GM19452 (cell line): ENCODE results near the gene FNDC3A.
"Not testable (repeated sequence)": the region's sequence is repeated elsewhere in the genome, so short reads cannot be mapped to it uniquely, and the experiment has no call there.

ENCODE experiments used
- ATAC-seq: cut with Tn5 transposase; IDR thresholded peaks from one replicate; pipeline ENCODE4 v1.9.1; 2021; ENCODE audit not compliant: unreplicated experiment

The FNDC3A gene

DNA sequence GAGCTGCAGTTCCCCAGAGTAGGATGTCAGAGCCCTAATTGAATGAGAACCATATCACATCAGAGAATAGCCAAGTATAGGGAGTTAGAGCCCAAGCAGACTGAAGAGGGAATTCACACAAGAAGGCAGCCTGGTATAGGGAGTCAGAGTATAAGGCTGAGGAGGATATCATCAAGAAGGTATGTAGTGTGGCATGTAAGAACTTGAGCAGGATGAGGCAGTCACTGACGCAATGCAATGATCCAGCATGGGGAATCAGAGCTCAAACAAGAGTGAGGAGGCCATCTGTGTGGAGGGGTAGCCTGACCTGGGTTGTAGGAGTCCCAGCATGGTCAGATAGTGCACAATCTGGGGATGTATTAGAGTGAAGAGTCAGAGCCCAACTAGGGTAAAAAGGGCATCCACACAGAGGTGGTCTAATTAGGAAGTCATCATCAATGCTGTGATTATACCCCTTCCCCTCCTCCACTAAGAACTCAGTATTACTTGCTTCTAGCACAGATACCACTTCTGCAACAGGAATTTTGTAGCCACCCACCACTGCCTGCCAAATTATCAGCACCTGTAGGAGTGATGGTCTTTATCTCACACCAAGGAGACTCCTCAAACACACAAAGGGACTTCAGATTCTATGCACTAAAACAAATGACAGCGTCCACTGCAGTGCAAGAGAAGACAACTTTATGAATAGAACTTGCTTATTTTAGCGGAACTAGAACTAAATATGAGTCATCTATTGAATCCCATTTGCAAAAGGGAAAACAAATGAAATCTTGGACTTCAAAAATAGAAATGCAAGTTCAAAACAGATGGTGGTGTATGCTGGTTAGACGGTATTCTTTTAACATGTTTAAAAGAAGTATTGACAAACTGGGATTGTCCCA, 107.2 kb downstream of the FNDC3A start:
- no peak for ATAC-seq

DNA sequence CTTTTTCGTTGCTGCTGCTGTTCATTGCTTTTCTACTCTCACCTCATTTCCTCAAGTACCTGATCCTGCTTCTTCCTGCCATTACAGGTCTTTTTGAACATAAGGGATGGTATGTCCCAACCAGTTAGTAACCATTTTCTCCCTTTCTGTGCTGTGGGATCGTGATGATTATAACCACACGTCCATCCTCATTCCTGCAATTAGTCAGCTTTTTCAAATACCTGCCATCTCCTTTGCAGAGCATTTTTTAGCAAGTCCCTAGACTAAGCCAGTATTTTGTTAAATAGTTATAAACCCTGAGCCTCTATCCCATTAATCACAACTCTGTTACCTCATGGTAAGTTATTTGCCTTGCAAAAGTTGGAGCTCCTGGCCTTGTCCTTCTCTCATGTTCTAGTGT, 109.2 kb downstream of the FNDC3A start:
- no peak for ATAC-seq

DNA sequence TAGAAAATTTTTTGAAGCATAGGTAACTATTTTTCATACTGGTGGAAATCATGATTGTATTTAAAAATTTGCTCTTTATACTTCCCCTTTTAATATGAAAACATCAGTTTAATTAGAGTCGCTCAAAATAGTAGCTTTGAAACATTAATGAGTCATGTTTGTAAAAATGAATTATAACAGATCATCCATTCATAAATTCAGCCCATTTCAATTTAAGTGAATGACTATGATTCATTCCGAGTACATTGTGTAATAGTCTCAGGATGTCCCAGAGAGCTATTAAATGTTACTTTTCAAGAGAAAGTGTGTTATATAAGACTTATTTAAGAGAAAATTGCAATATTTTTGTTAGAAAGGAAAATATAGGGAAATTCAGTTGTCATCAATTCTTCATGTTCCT, 111.0 kb downstream of the FNDC3A start:
- no peak for ATAC-seq

DNA sequence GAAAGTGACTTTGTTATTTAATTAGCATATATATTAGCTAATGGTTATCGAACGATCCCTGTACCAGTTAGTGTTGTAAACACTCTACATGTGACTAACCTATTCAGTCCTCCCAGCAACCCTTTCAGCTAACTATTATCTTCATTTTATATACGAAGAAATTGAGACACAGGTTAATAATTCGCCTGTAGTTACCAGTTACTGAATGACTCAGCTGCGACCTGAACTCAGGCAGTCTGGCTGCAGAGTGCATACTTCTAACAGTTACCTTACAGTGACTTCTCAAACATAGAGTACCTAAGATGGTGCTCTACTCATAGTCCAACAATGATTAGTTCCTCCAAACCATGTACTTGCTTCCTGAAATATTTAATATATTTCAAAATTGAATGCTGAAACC, 117.7 kb downstream of the FNDC3A start:
- ATAC-seq, result no peak

DNA sequence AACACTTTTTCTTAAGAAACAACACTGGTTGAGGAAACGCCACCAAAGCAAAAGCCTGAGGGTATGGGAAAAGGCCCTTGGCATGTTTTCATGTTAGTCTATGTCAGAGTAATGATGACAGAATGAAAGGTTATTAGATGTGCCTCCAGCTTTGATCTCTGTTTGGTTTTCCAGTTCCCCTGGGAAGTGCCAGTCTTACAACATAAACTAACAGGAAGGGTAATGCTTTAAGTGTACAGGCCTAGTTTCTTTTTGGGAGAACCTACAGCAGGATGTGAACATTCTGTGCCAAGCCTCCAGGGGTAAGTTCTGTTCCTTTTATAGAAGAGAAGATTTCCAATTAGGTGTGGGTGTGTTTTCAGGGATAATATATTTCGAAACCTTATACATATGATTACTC, 121.7 kb downstream of the FNDC3A start:
- ATAC-seq, result no peak

DNA sequence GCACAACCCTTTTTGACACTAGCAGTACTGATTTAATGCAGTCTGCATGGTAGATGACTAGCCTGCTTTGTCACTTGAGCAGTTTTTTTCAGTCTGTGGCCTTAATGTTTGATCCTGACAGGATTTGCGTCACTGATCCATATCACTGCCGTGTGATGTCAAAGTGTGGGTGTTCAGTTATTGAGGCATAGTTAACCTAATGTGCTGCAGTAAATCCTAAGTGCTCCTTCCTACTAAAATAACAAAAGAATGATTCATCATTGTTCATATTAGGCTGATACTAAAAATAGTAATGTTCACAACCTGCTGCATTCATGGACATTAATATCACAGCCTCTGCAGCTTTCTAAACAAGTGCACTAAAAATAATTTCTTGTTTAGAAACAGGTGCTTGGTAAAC, 122.5 kb downstream of the FNDC3A start:
- ATAC-seq, result no peak

DNA sequence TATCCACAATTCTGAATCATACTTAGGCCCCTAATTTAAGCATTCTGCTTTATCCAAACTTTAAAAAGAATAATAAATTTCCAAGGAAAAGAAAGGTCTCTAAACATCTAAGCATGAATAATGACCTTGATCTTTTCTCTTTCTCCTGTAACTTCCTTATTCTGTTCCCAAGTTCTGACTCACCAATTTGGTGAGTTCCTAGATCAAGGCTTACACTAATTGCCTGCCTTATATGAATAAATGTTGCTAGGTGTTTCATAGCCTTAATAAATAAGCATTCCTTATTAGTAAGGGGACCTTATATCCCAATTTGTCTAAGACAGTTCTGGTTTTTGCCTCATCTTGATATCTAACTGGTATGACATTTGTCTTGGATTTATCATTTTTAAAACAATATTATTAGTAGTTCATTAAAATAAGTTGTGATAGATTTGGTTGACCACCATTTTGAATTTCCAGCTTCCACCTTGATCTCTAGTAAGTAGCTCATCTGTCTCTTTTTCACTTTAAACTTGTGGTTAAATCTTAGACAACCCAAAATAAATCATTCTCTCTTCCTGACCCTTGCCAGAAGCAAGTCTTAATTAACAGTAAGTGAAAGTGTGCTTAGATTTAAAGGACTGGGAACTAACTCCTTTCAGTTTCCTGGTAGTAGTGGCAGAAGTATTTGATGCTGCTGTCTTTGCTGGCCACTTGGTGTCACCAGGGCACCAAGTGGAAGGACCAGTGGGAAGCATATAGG, 123.2 kb downstream of the FNDC3A start:
- no peak for ATAC-seq

DNA sequence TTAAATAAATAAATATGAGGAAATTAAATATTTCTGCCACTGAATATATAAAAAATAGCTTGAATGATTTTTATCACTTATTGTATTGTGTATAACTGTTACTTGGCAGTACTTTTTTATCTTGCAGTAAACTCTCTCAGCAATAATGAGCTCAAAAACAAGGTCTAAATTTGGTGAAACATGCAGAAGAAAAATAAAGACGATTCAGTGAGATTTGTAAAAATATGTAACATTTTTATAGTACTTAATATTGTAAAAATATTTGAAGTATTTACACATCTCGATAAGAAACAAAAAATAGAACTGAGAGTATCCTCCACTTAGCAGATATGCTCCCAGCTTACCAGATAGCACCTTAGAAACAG, 123.8 kb downstream of the FNDC3A start:
- ATAC-seq, result no peak

DNA sequence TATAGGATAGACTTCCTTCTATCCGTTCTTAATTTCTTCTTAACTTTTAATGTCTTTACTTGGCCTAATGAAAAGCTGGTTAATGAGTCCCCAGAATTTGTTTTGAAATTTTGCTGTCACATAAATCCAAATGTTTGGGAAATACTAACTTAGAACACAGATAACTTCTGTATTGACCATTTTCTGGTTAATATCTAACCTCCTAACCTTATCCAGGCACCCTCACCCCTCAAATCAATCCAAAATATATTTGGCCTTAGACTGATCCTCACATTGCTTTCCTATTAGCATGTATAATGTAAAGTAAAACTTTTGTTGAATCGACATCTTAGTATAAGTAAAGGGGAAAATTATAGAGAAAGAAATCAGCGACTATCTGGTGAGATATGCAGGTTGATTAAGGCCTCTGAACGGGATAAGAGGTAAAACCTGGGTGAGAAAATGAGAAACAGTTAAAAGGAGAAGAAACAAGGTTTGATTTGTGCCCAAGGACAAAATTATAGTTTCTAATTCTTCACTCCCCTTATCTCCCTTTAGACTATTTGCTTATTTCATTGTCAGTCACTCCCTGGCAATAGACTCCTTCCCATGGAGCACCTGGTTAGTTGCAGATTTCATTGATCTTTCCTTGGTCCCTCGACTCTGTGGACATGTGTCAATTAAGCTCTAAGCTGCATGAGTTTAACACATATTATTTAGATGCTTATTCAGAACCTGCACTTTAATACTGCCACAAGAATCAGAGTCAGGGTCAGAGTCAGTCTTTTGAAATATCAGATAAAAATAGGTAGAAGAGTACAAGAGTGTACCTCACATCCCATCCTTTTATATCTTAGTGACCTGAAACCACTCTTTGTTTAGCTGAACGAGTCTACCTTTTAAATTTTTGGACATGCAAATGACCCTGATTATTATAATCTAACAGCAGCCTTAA, 125.2 kb downstream of the FNDC3A start:
- no peak for ATAC-seq

DNA sequence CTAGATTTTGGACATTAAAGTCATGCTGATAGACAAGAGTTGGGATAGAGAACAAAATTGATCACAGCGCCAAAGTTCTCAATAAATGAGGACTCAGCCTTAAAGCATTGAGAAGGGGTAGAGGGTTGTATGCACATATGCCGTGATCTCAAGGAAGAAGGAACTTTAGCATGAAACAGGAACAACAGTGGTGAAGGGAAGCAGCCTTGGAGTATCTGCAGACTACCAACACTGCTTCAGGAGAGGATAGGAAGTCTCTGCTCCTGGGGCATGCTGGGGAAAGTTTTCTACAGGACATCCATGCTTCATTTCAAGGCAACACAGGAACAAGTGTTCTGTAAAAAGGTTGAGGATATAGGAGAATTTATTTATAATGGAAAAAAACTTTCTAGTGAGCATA, 132.5 kb downstream of the FNDC3A start:
- no peak for ATAC-seq

DNA sequence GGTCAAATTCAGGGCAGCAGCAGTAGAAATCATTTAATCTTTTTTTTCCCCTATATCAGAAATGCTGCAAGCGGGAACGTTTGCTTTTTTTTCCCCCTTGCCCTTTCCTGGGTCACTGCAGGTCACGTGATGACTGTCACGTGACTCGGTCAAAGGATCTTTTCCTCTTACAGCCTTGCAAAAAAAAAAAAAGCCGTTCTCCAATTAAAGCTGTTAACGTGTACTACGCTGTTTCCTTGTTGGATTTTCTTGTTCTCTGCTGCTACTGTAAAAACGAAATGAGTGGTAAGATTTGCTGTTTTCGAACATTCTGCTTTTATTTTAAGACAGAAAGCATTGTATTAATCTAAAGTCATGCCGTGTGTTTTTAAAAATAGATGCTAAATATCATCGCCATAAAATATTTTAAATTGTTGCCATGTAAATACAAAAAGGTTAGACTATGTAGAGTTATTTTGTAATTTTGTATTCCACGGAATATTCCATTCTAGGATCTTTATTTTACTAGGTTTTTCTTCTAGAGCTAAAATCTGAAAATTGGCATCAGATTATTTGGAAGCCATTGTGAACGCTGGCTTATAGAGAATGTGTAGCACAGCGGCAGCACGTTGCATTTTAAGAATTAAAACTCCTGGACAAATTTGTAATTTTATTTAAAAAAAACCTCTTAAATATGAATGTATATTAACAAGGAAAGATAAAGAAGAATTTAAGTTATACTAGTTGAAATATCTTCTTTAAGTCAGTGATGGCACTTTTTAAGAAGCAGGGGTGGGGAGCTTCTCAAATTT, 134.6 kb downstream of the FNDC3A start:
- no peak for ATAC-seq

DNA sequence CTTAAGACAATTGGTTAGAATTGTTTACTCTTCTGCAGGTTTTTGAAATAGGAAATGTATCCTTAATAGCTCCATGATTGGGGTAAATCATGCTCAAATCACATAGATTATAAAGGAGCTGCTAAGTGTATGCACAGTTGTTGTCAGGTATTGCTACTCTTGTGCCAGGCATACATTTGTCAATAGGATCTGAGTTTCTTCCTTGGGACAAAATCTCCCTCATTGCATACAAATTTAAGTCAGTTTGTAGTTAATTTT, 135.1 kb downstream of the FNDC3A start:
- no peak for ATAC-seq

DNA sequence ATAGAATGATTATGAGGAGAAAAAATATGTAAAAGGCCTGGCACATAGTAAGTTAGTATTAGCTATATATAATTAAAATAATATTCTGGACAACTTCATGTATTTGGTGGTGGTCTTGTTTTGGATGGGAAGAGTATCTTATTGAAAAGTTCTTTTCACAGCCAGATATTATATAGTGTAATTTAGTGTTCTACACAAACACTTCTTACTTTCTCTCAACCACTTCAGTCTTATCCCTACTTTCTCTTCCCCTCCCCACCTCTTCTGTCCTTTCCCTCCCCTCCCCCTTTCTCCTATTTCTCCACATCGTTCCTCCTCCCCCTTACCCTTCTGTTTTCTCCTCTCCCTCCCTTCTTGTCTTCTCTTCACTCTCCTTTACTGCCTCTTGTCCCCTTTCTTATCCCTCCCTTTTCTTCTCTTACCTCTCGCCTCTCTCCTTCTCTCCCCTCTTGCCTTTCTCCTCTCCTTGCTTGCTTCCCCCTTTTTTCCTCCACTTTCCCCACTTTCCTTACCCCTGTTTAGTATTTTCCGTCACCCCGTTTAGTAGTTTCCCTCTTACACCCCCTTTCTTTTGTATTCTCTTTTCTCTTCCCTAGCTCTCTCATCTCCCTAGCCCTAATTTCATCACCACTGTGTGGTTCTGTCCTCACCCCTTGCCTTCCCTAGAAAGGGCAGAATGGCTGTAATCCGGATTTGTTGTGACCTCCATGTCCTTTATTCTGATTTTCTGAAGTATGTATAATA, 137.2 kb downstream of the FNDC3A start:
- ATAC-seq, result no peak

DNA sequence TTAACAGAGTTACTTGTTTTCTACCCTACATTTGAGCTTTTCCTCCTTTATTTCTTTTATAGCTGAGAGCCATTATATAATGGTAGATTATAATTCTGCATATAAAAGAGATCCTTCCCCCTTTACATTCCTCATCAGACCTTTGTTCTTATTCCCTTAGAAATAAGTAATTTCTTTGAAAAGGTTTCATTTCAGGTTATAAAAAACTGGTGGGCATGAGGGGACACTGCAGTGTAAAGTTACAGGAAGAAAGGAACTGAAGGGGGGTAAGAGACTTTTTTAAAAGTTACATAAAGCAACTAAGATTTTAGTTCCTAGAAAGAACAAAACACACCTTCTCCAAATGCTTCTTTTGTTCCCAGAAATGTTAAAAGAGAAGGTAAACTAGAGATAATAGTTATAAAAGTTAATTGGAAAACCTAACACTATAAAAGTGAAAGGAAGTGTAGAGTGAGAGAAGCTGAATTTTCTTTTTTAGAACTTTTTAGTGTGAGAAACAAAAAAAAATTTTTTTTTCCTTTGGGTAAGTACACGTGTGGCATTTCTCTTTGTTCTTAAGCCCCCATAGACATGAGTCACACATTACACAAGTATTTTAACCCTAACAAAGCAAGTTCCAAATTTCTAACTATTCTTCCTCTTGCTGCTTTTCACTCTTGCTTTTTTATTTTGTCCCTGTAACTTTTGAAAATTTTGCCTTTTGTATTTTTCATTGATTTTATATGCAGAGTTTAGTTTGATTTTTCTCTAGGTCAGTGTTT, 138.0 kb downstream of the FNDC3A start:
- no peak for ATAC-seq

DNA sequence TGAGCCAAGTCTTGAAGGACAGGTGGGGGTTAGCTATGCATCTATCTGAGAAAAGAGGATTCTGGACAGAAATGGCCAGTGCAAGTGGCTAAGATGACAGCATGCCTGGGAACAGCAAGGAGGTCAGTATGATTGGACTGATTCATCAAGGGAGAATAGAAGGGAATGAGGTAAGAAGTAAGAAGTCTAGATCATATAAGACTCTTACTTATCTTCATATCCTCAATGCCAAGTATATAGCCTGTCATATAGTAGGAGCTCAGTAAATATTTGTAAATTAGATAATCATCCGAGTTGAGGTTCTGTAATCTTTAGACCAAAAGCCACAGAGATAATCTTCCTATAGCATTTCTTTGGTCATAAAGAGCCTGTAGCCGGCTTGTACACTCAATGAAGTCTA, 141.2 kb downstream of the FNDC3A start:
- no peak for ATAC-seq

DNA sequence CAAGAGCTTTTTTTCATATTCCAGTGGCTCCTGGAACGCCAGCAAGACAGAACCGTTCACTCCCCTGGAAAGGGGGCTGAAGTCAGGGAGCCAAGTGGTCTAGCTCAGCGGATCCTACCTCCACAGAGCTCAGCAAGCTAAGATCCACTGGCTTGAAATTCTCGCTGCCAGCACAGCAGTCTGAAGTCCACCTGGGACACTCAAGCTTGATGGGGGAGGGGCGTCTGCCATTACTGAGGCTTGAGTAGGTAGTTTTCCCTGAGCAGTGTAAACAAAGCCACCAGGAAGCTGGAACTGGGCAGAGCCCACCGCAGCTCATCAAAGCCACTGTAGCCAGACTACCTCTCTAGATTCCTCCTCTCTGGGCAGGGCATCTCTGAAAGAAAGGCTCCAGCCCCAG, 142.7 kb downstream of the FNDC3A start:
- ATAC-seq, result not testable (repeated sequence)

DNA sequence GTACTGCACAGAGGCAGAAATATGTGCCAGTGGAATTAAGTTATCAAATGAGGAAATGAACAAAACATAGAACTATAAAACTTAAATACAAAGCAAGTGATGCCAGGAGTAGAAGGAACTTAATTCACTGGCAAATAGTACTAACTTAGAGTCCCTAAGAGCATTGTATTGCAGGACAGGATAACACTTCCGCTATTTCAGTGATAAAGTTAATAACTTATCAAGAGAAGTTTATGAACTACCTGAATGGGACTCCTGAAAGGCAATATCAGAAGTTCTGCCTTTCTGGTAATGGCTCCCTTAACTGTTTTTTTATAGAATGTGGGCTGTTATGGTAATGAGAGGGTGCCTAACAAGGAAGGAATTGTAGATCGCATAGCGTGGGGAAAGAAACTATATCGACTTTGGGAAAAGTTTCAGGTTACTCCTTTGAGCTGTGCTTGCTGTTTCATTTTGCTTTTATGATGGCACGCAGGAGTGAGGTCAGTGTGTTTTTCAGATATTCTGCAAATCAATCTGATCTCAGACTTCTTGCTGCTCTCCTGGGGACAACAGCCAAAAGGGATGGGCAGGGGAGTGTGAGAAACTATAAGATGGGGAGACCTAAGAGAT, 149.1 kb downstream of the FNDC3A start:
- no peak for ATAC-seq

DNA sequence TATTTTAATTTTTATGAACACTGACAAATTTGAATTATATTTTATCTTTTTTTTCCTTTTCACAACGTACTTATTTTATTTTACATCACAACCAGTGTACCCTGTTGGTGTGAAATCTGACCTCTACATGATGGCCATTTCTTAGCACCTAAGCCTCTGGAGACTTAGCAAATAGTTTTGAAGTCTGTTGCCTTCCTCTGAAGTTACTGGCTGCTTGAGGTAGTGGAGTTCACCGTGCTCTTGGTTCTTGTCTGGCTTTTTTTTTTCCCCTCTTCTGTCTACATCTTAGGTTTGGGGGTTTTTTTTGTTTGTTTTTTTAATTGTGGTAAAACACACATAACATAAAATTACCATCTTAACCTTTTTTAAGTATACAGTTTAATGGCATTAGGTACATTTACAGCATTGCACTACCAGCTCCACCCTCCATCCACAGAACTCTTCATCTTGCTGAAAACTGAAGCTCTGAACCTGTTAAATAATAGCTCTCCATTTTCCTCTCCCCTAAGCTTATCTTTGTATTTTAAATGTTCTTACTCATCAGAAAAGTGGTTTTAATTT, 150.3 kb downstream of the FNDC3A start:
- ATAC-seq, result no peak
